Measurements from ENCODE around the gene SOCS7. TPM values are rescaled to one million over a fixed set of nuclear protein-coding genes. Genes with fewer than 3 reads are reported as not detected.

Gene SOCS7
- total and polyA plus RNA-seq, 4 donors: 0.74 to 11.0 (median 2.9) TPM

- peaks cover 1 to 32% (median 9%) of the 10 kb centered on the region in 4 donors for H3K36me3 ChIP-seq (ENCODE audit: control insufficient read depth in 4 of 4, insufficient read depth in 3 of 4, low read depth in 1 of 4, low read length in 3 of 4)
- 85% methylated on average over 3 of the region's 3 CpGs for WGBS
- no peak for DNase-seq (ENCODE audit: low spot score)
- TF ChIP-seq GABPA (IDR thresholded peaks at IDR 0.05 in 1 of 2, conservative IDR thresholded peaks at IDR 0.05 in 1 of 2) (no peak), ATF3 (IDR thresholded peaks at IDR 0.05) (no peak), RXRA (IDR thresholded peaks at IDR 0.05) (no peak)
- no peak overlapping the region for H3K27ac ChIP-seq (ENCODE audit: low read depth in 1 of 2, low read length in 2 of 2)
- no peaks in the 10 kb centered on the region for H3K27me3 ChIP-seq (ENCODE audit: control insufficient read depth in 4 of 4, insufficient read depth in 4 of 4, low read length in 3 of 4)
- H3K4me3 ChIP-seq (ENCODE audit: low read depth in 1 of 3, low read length in 3 of 3): no peak overlapping the region
- no peaks in the 10 kb centered on the region for H3K9me3 ChIP-seq (ENCODE audit: control insufficient read depth in 4 of 4, low read length in 3 of 4)
- H3K9ac ChIP-seq (ENCODE audit: low read depth in 1 of 2, low read length in 2 of 2): no peak overlapping the region
- H3K4me1 ChIP-seq (ENCODE audit: control insufficient read depth in 4 of 4, insufficient read depth in 4 of 4, low read length in 3 of 4): no peaks in the 10 kb centered on the region
Observed at GRCh38 chr17:38324141-38324697, 27.4 kb upstream of the SOCS7 start.

GRCh38 chr17:38324772-38325171 is 26.9 kb upstream of the SOCS7 start:
- Histone ChIP-seq H3K27me3 (ENCODE audit: control insufficient read depth in 4 of 4, insufficient read depth in 4 of 4, low read length in 3 of 4) (no peaks in the 10 kb centered on the region), H3K9me3 (ENCODE audit: control insufficient read depth in 4 of 4, low read length in 3 of 4) (no peaks in the 10 kb centered on the region), H3K27ac (ENCODE audit: low read depth in 1 of 2, low read length in 2 of 2) (no peak overlapping the region), H3K9ac (ENCODE audit: low read depth in 1 of 2, low read length in 2 of 2) (no peak overlapping the region), H3K36me3 (ENCODE audit: control insufficient read depth in 4 of 4, insufficient read depth in 3 of 4, low read depth in 1 of 4, low read length in 3 of 4) (peaks cover 0 to 28% (median 8%) of the 10 kb centered on the region in 4 donors), H3K4me1 (ENCODE audit: control insufficient read depth in 4 of 4, insufficient read depth in 4 of 4, low read length in 3 of 4) (no peaks in the 10 kb centered on the region), H3K4me3 (ENCODE audit: low read depth in 1 of 3, low read length in 3 of 3) (no peak overlapping the region)
- 94% methylated on average over 2 of the region's 2 CpGs for WGBS
- no peak for TF ChIP-seq FOXA1 (IDR thresholded peaks at IDR 0.05)
- no peak for TF ChIP-seq HNF4A (conservative IDR thresholded peaks at IDR 0.05)
- TF ChIP-seq MAX (IDR thresholded peaks at IDR 0.05): no peak
- no peak for TF ChIP-seq NR2F2 (IDR thresholded peaks at IDR 0.05)
- no peak for TF ChIP-seq RAD21 (IDR thresholded peaks at IDR 0.05)
- no peak for TF ChIP-seq JUND (IDR thresholded peaks at IDR 0.05)
- no peak for TF ChIP-seq SP1 (IDR thresholded peaks at IDR 0.05)
- TF ChIP-seq REST (IDR thresholded peaks at IDR 0.05): no peak
- no peak for TF ChIP-seq CTCF (IDR thresholded peaks at IDR 0.05; ENCODE audit: low read depth, low read length, missing input control)
- no peak for TF ChIP-seq ATF3 (IDR thresholded peaks at IDR 0.05)
- TF ChIP-seq EGR1 (IDR thresholded peaks at IDR 0.05; ENCODE audit: low read depth in 2 of 2): no peak
- DNase-seq (ENCODE audit: low spot score): no peak
